Left ventricle myocardium inferior (tissue), 1 donor: Measurements from ENCODE around the gene NANP. TPM values are rescaled to one million over a fixed set of nuclear protein-coding genes. Genes with fewer than 3 reads are reported as not detected.

Experiments used
- DNase-seq: peaks from one replicate; pipeline ENCODE4 v3.0.0-alpha.2; 2020
- H3K27ac ChIP-seq: fragments of 200-600 bp; replicated peaks from 2 replicates; pipeline ENCODE4 v1.8.0; 2021
- H3K27me3 ChIP-seq: fragments of 200-600 bp; 2 replicates; pipeline ENCODE4 v1.8.0; 2021; ENCODE audit warnings: low read depth
- H3K36me3 ChIP-seq: fragments of 200-600 bp; 2 replicates; pipeline ENCODE4 v1.8.0; 2021
- H3K4me1 ChIP-seq: fragments of 200-600 bp; 2 replicates; pipeline ENCODE4 v1.8.0; 2021
- H3K4me3 ChIP-seq: fragments of 200-600 bp; 2 replicates; pipeline ENCODE4 v1.8.0; 2021; ENCODE audit warnings: mild to moderate bottlenecking, moderate library complexity
- H3K9me3 ChIP-seq: fragments of 200-600 bp; replicated peaks from 2 replicates; pipeline ENCODE4 v1.8.0; 2021
- intact Hi-C: fragments of 100-400 bp; cut with micrococcal nuclease; formaldehyde crosslinking; loops from one replicate; pipeline ENCODE4 v1.11.0; 2022
- total RNA-seq: library from RNA; stranded (reverse); fragmentation: NEBNext Ultra II Directional; extraction: Animal tissue kit (Norgen Biotek cat#: 25700); gene quantifications from one replicate; pipeline ENCODE4 v1.2.1, GENCODE V29; 2021
- TF ChIP-seq, protein P1 (sequence below): fragments of 200-600 bp; IDR thresholded peaks from 2 replicates; pipeline ENCODE4 v1.8.0; 2021; ENCODE audit warnings: antibody characterized with exemption, mild to moderate bottlenecking, borderline replicate concordance
- donor health status: DM: no; HTN: yes; CAD: no; lungs with severe emphysema.

Gene NANP
- total RNA-seq, 1 donor from 2014 or later = 2.7 TPM

DNA sequence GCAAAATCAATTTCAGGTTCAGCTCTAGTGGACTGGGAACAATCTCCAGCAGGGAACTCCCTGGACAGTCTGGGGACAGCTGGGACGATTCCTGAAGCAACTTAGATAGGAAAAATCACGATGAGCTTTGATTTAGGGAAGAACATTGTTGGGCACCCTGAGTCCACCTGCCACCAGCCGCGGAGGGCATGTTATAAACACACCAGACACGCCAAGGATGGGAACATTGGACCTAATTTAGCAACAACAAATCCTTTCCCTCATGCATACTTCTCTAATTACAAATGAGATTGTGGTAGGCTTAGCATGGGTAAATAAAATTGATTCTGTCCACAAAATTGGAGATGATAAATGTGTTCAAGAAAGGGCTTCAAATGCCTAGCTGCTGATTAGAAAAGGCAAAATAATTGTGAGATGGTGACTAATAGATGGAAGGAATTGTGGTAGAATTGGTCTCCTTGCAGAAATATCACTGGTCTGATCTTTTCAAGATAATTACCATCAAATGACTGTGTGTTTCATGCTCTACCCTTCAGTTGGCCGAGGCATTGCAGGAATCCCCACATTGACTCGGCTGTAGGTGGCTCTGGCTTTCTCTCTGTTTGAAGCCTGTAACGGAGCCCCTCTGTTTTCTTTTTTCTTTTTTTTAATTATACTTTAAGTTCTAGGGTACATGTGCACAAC is 6.1 kb upstream of the NANP start:
- TF ChIP-seq, protein P1, sequence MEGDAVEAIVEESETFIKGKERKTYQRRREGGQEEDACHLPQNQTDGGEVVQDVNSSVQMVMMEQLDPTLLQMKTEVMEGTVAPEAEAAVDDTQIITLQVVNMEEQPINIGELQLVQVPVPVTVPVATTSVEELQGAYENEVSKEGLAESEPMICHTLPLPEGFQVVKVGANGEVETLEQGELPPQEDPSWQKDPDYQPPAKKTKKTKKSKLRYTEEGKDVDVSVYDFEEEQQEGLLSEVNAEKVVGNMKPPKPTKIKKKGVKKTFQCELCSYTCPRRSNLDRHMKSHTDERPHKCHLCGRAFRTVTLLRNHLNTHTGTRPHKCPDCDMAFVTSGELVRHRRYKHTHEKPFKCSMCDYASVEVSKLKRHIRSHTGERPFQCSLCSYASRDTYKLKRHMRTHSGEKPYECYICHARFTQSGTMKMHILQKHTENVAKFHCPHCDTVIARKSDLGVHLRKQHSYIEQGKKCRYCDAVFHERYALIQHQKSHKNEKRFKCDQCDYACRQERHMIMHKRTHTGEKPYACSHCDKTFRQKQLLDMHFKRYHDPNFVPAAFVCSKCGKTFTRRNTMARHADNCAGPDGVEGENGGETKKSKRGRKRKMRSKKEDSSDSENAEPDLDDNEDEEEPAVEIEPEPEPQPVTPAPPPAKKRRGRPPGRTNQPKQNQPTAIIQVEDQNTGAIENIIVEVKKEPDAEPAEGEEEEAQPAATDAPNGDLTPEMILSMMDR = no peak
- Histone ChIP-seq H3K9me3 (no peaks in the 10 kb centered on the region), H3K27me3 (no peaks in the 10 kb centered on the region), H3K4me1 (peaks cover under 1% of the 10 kb centered on the region), H3K36me3 (peaks cover 6% of the 10 kb centered on the region), H3K27ac (no peak overlapping the region), H3K4me3 (no peak overlapping the region)
- no peak for DNase-seq
- intact Hi-C loops = loop anchor here (5.0 kb wide), 1 partner anchor 67 kb away; the partner anchor contains the start of gene ZNF337

DNA sequence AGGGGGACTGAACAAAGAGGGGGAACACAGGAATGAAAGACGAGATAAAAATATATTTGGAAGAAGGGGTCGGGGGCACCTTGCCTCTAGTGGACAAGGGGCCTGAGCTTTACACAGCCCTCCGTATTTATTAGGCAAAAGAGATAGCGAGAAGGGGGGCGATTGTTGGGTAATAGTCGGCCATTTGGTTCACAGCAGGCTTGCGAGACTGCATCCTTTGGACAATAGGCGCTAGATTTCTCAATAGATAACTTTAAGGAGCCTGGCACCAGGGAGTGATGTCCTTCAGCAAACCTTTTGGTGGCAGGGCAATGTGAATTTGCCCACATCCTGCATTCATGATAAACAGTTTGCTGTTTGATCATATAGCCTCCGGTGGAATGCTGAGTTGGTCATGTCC is 3.0 kb upstream of the NANP start:
- no peaks in the 10 kb centered on the region for H3K9me3 ChIP-seq
- intact Hi-C loops = loop anchor here (5.0 kb wide), 1 partner anchor 71 kb away; the partner anchor contains the start of gene ZNF337
- H3K36me3 ChIP-seq = no peaks in the 10 kb centered on the region
- no peak overlapping the region for H3K27ac ChIP-seq
- no peaks in the 10 kb centered on the region for H3K27me3 ChIP-seq
- DNase-seq = no peak
- H3K4me1 ChIP-seq = peaks cover 29% of the 10 kb centered on the region
- TF ChIP-seq, protein P1 = no peak
- no peak overlapping the region for H3K4me3 ChIP-seq

DNA sequence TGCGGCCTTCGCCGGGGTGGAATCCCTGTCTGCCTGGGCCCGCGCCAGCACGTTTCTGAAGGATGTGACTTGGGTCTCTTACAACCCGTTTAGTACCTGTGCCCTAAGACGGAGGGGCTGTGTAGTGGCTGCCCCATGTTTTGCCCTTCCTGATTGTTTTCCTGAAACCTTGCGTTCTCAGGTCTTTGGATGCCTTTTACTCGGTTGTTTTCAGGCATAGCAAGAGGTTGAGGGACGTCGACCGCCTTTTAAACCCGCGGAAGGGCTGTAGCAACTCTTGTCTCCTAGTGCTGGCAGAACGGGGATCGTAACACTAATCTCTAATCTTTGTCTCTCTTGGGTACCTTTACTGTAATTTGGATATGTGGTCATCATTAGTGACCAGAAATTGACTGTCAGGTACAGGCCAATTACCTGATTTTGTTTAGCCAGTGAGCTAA is 706 bp upstream of the NANP start:
- intact Hi-C loops = no loop called here
- Histone ChIP-seq H3K4me1 (peaks cover 29% of the 10 kb centered on the region), H3K9me3 (no peaks in the 10 kb centered on the region), H3K4me3 (peak overlapping the region; percentile 89), H3K36me3 (no peaks in the 10 kb centered on the region), H3K27ac (peak overlapping the region; percentile 91), H3K27me3 (no peaks in the 10 kb centered on the region)
- no peak for DNase-seq
- TF ChIP-seq, protein P1 = no peak

DNA sequence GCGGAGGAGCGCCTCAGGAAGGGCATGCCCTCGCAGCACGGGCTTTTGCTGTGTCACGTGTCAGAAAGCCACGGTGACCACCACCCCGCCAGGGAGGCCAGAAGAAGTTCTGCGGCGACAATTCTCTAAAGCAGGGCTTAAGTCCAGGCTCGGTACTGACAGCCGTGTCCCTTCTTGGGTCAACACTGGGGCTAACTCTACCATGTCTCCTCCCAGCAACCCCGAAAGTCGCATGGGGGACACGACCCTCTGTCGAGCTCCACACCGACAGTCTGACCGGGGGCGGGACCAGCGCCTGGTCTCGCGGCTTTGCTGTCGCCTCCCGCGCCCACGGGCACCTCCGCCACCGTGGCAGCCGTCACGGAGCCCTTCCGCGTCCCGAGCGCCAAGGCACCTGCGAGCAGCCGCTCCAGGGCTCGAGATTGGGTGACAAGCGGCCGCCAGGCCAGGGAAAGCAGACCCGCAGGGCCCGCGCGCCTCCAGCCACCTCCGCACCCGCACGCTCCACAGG is 534 bp downstream of the NANP start:
- intact Hi-C loops = no loop called here
- TF ChIP-seq, protein P1 = no peak
- peak overlapping the region; percentile 89 for H3K4me3 ChIP-seq
- H3K36me3 ChIP-seq = no peaks in the 10 kb centered on the region
- H3K27me3 ChIP-seq = no peaks in the 10 kb centered on the region
- no peaks in the 10 kb centered on the region for H3K9me3 ChIP-seq
- H3K4me1 ChIP-seq = peaks cover 29% of the 10 kb centered on the region
- peak; percentile 39 for DNase-seq
- peak overlapping the region; percentile 91 for H3K27ac ChIP-seq

DNA sequence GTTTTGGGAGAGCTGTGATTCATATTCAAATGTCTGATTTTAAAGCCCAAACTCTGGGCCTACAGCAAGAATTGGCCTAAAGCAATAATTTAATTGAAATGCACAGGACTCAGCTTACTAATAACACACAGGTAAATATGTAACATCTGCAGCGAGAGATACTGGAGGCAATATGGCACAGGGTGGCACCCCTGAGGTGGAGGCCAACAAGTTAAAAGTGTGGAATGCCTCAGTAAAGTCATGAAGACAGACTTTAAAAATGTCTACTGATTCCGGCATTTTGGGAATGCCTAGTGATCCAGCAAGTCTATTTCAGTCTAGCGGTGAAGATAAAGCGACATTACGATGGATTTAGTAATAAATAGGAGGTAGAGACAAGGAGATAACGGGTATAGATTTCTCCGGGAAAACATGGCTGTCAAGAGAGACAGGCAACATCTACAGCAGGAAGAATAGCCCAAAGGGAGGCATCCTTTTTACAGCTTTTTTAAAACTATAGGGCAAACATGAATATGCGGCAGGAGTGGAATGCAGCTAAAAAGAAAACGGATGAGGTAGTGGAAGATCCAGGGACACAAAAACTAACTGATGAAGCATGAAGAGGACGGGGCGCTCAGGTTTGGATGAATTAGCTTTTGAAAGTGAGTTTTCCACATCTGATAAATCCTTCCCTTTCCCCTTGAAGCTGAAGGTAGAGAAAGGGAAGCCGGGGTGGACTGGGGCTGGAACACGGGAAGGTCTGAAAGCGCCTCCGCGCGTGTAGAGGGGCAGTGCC is 1.2 kb downstream of the NANP start:
- Histone ChIP-seq H3K4me1 (peaks cover 29% of the 10 kb centered on the region), H3K9me3 (no peaks in the 10 kb centered on the region), H3K4me3 (peak overlapping the region; percentile 89), H3K27ac (peak overlapping the region; percentile 91), H3K36me3 (no peaks in the 10 kb centered on the region), H3K27me3 (no peaks in the 10 kb centered on the region)
- TF ChIP-seq, protein P1 = no peak
- DNase-seq = no peak
- intact Hi-C loops = no loop called here
